HAP-1 (cell line): ENCODE measurements around the gene TADA2B.
A peak's percentile ranks its signal among the peaks of the same experiment; 100 is the strongest.

Experiments
- DNase-seq, 2 experiments: peaks; one replicate each; pipeline ENCODE4 v3.0.0-alpha.2; 2016 to 2020; ENCODE audit warnings: low spot score in 2 of 2
- H3K27me3 ChIP-seq: fragments of 250-450 bp; sonication (Bioruptor Pico); 2 replicates; pipeline ENCODE4 v1.5.1; 2020; ENCODE audit warnings: low read depth, mild to moderate bottlenecking, moderate library complexity
- H3K36me3 ChIP-seq: fragments of 250-450 bp; sonication (Bioruptor Pico); replicated peaks from 2 replicates; pipeline ENCODE4 v1.5.1; 2020; ENCODE audit warnings: mild to moderate bottlenecking
- H3K4me1 ChIP-seq: fragments of 250-450 bp; sonication (Bioruptor Pico); 2 replicates; pipeline ENCODE4 v1.5.1; 2020; ENCODE audit warnings: mild to moderate bottlenecking
- H3K4me3 ChIP-seq: fragments of 250-450 bp; sonication (Bioruptor Pico); 2 replicates; pipeline ENCODE4 v1.5.1; 2020; ENCODE audit warnings: mild to moderate bottlenecking, moderate library complexity
- H3K9me3 ChIP-seq: fragments of 250-450 bp; sonication (Bioruptor Pico); 2 replicates; pipeline ENCODE4 v1.5.1; 2020; ENCODE audit warnings: mild to moderate bottlenecking, moderate library complexity
- in situ Hi-C: fragments of 300-500 bp; cut with MboI; formaldehyde crosslinking; loops from 3 replicates; pipeline ENCODE4 v1.14.3; 2020; ENCODE audit warnings: low sequenced_read_pairs, inconsistent platforms, mixed read lengths

The TADA2B gene

DNA sequence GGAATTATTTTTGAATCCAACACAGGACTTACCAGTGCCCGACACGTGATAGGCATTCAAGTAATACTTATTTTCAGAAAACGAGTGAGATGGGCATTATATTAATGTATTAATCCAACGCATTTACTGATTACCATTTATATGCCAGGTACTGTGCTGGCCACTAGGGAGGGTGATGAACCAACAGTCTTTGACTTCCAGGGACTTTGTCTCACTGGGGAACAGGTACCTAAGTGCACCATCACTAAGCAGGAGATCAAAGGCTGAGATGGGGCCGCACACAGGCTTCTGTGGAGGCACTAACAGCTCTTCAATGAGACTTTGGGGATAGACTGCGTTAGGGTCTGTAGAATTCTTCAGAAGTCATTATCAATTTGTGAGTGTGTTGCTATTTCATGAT lies 5.7 kb upstream of the TADA2B start:
- peaks cover under 1% of the 10 kb centered on the region for H3K36me3 ChIP-seq
- no peak for DNase-seq
- H3K4me1 ChIP-seq = no peaks in the 10 kb centered on the region; the same call in 1 of the 2 replicates
- H3K4me3 ChIP-seq = no peak overlapping the region
- H3K27me3 ChIP-seq = no peaks in the 10 kb centered on the region
- H3K9me3 ChIP-seq = no peaks in the 10 kb centered on the region
- in situ Hi-C loops = no loop called here

DNA sequence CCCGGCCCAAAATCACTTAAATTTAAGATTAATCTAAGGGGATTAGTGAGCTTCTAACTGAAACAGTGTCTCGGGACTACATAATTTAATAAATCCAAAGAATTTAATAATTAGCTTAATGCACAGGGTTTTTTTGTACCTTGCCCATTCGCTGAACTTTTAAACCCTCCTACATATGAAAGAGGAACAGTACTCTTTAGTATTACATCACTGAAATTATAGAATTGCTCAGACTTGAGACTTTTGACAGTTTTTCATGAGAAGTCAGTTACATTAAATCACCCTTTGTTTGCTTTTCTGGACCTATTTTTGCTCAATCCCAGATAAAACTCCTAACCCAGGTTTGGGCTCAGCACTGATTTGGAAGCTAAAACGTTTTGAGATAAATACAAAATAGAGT lies 2.4 kb upstream of the TADA2B start:
- Histone ChIP-seq H3K9me3 (no peaks in the 10 kb centered on the region), H3K27me3 (no peaks in the 10 kb centered on the region), H3K4me1 (no peaks in the 10 kb centered on the region; the same call in none of the 2 replicates), H3K4me3 (no peak overlapping the region), H3K36me3 (peaks cover 5% of the 10 kb centered on the region; the same call in 1 of the 2 replicates)
- DNase-seq = no peak
- in situ Hi-C loops = no loop called here

DNA sequence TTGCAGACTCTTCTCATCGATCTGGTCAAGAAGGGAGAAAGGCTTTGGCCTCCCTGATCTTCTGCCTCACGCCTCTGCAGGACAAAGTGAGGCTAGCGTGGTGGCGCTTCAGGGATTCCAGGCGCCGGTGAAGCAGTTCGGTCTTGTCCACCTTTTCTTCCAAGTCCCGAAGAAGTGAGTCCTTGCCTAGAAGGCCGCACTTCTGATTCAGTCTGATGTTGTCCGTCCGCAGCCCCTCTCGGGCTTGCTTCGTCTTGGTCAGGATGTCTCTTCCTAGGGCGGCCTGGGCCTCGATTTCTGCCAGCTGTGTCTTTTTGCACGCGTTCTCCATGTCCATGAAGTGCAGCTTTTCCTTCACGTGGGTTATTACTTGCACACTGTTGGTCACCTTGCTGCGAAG lies 1.9 kb upstream of the TADA2B start:
- Histone ChIP-seq H3K36me3 (peaks cover 7% of the 10 kb centered on the region; the same call in 1 of the 2 replicates), H3K9me3 (no peaks in the 10 kb centered on the region), H3K4me1 (no peaks in the 10 kb centered on the region; the same call in none of the 2 replicates), H3K4me3 (no peak overlapping the region), H3K27me3 (no peaks in the 10 kb centered on the region)
- in situ Hi-C loops = no loop called here
- DNase-seq = no peak

DNA sequence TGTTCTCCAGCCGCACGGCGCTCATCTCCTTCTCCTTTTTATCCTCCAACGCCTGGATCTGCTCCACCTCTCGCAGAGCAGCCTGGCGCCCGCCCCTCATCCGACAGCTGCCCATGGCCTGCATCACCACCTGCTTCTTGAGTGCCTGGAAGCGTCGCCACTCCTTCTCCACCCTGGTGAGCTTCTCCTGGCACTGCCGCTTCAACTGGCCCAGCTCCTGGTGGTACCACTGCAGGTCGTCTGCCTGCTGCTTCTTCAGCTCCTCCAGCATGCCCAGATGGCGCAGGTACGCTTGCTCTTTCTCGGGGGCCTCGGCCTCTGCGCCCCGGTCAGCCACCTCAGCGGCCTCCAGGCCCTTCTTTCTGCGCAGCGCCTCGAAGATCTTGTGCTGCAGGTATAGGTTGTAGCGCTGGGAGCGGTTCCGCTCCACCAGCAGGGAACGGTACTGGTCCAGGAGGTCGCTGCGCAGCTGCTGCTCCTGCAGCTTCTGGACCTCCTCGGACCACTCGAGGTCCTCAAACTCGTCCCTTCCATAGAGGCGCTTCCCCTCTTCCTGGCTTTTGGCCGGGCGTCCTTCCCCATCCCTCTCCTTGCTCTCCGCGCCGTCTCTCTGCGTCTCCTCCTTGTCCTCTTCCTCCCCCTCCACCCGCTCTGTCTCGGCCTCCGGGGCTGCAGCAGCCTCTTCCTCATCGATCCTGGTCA lies 1.2 kb upstream of the TADA2B start:
- DNase-seq = no peak
- Histone ChIP-seq H3K4me3 (peak overlapping the region; percentile 67), H3K4me1 (no peaks in the 10 kb centered on the region; the same call in none of the 2 replicates), H3K27me3 (no peaks in the 10 kb centered on the region), H3K36me3 (peaks cover 7% of the 10 kb centered on the region), H3K9me3 (no peaks in the 10 kb centered on the region)
- in situ Hi-C loops = no loop called here

DNA sequence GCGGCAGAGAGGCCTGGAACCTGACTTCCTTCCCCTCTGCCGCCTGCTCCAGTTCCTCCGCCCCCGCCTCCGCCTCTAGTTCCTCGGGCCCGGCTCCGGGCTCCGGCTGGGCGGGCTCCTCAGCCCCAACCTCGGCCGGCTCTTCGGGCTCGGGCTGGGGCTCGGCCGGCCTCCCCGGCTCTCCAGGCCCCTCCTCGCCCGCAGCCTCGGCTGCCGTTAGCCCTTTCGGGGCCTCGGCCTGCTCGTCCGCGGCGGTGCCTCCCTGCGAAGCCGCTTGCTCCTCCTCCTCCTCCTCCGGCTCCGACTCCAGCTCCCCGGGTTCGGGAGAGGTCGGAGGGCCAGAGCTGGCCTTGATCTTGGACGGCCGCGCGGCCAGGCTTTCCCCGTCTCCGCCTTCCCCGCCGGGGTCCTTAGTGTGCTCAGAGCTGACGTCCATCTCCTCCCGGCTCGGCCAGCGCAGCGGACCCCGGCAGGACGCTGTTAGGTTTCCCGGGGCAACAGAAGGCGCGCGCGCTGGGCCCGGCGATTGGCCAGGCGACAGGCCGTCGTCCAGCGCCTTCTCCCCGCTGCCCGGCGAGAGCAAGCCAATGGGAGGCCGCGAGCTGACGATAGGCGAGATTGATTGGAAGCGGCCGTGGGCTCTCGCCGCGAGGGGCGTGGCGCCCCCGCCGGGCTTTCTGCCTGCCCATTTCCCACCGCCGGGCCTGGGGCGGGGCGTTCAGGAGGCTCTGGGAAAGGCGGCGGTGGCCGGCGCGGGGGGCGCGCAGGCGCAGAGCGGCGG lies 479 bp upstream of the TADA2B start:
- peak; percentile 97 for DNase-seq
- in situ Hi-C loops = no loop called here
- H3K9me3 ChIP-seq = no peaks in the 10 kb centered on the region
- H3K27me3 ChIP-seq = no peaks in the 10 kb centered on the region
- H3K4me3 ChIP-seq = peak overlapping the region; percentile 67
- H3K4me1 ChIP-seq = no peaks in the 10 kb centered on the region; the same call in none of the 2 replicates
- peaks cover 11% of the 10 kb centered on the region for H3K36me3 ChIP-seq

DNA sequence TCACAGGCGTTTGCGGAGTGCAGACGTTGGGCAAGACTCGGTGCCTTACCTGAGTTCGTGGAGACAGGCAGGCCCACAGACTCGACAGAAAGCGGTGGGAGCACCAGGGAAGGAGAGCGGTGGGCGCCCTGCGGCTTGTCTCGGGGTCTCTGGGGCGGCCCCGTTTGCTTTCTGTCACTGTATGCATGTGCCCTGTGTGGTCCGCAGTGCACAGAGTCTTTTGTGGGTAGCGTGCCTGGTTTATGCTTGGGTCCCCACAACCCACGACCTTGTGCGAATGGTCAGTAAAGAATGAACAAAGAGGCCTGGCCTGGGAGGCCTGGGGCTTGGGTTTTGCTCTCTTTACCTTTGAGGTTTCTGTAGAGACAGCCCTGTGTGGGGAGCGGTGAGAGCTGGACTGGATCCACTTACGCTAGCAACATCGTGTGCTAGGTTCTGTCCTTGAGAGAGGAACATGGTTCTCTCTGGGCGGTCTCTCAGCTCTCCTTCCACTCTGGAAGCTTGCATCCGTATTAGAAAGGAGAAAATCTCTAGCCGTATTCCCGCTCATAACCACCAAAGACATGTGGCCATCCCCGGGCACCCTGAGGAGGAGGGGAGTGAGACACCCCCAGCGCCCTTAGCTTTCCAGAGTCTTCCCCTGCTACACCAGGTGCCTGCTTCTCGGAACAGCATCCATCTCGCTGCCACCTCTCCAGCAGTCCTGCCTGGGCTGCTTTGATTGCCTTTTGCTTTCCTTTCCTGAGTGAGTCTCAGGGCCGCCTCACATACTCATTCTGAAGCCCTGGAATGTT lies 1.2 kb downstream of the TADA2B start:
- in situ Hi-C loops = no loop called here
- H3K4me3 ChIP-seq = peak overlapping the region; percentile 96
- no peaks in the 10 kb centered on the region for H3K27me3 ChIP-seq
- H3K4me1 ChIP-seq = no peaks in the 10 kb centered on the region; the same call in none of the 2 replicates
- peaks cover 11% of the 10 kb centered on the region for H3K36me3 ChIP-seq
- DNase-seq = no peak
- H3K9me3 ChIP-seq = no peaks in the 10 kb centered on the region

DNA sequence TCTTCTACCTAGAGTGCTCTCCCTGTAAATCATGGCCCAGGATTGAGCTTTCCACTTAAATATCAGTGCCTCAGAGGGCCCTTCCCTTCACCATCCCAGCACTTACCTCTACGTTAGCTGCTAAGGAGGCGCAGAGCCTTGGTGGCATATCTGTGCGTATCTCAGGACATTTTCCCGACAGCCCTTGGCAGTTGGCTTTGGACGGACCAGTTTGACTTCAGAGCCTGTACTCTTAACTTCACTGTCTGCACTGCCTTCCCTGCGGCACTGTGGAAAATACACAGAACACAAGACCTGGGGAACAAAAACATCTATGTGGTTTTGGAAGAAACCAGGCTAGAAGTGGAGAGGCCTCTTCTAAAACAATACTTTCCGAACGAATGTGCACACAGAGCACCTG lies 2.4 kb downstream of the TADA2B start:
- H3K36me3 ChIP-seq = peaks cover 11% of the 10 kb centered on the region
- no peak overlapping the region; the same call in 1 of the 2 replicates for H3K4me3 ChIP-seq
- no peaks in the 10 kb centered on the region for H3K9me3 ChIP-seq
- no peak for DNase-seq
- H3K27me3 ChIP-seq = no peaks in the 10 kb centered on the region
- in situ Hi-C loops = no loop called here
- no peaks in the 10 kb centered on the region; the same call in none of the 2 replicates for H3K4me1 ChIP-seq

DNA sequence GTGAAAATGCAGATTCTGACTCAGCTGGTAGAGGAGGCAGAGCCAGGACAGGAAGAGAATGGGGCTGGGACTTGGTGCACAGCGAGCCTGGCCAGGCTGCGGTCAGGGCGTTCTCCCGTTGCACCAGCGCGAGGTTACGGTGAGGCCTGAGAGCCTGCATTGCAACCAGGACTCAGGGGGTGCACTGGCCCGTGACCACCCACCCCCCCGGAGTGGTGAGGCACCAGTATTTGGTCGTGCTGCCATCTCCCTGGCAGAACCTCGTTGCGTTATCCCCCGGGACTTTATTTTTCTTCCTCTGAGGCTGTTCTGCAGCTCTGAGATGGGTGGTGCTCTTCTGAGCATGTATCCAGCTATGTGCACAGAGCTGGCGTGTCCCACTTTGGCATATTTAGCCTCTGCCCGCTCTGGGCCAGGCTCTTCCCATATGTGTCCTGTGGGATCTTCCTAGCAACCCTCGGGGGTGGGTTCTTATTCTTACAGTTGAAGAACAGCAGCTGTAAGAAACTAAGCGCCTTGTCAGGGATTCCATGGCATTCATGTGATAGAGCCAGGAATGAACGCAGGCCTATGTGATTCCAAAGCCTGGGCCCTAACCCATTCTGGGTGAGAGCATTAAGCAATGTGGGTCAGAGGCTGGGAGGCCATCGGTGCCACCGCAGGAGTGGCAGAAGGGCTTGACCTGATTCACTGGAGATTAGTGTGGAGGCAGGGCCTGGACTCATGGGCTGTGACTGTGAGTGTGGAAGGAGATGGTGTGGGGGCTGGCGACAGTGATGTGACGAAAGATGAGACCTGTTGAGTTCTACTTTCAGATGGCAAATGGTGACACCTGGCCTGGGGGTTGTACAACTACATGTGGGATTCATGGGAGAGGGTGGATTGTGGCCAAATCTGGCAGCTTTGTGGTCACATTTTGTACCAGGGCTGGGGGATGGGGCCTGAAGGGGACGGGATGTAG lies 3.1 kb downstream of the TADA2B start:
- Histone ChIP-seq H3K36me3 (peaks cover 11% of the 10 kb centered on the region), H3K4me1 (no peaks in the 10 kb centered on the region; the same call in none of the 2 replicates), H3K4me3 (no peak overlapping the region), H3K27me3 (no peaks in the 10 kb centered on the region), H3K9me3 (no peaks in the 10 kb centered on the region)
- in situ Hi-C loops = no loop called here
- DNase-seq = no peak

DNA sequence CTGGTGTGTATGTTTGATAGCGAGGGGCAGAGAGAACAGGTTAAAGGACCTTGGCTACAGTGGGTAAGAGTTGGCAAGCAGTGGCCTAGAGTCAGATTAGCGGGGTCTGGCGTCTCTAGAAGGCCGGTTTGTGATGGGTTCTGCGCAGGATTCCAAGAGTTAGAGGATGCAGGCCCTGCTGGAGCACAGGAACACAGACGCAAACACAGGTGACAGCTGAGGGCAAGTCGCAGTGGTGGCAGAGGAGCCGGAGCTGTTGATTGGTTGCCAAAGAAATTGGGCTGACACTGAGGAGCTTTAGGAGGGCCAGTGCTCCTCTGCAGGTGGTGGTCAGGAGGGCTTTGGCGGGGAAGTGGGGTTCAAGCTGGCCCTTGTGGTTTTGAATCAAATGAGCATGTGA lies 3.8 kb downstream of the TADA2B start:
- Histone ChIP-seq H3K4me1 (no peaks in the 10 kb centered on the region; the same call in none of the 2 replicates), H3K27me3 (no peaks in the 10 kb centered on the region), H3K36me3 (peaks cover 15% of the 10 kb centered on the region), H3K9me3 (no peaks in the 10 kb centered on the region), H3K4me3 (no peak overlapping the region)
- in situ Hi-C loops = no loop called here
- DNase-seq = no peak

DNA sequence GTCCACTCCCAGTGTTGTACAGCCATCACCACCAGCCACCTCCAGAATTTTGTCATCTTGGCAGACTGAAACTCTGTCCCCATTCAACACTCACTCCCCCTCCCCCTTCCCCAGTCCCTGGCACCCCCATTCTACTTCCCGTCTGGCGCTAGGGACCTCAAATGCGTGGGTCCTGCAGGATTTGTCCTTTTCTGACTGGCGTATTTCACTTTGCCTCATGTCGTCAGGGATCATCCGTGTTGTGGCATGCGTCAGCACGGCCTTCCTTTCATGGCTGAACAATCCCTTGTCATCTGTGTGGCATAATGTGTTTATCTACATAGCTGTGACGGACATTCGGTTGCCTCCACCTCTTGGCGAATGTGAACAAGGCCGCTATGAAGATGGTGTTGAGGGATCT lies 5.5 kb downstream of the TADA2B start:
- no peaks in the 10 kb centered on the region for H3K27me3 ChIP-seq
- no peak for DNase-seq
- no peaks in the 10 kb centered on the region for H3K9me3 ChIP-seq
- H3K36me3 ChIP-seq = peaks cover 16% of the 10 kb centered on the region
- in situ Hi-C loops = no loop called here
- no peaks in the 10 kb centered on the region; the same call in 1 of the 2 replicates for H3K4me1 ChIP-seq
- no peak overlapping the region for H3K4me3 ChIP-seq

DNA sequence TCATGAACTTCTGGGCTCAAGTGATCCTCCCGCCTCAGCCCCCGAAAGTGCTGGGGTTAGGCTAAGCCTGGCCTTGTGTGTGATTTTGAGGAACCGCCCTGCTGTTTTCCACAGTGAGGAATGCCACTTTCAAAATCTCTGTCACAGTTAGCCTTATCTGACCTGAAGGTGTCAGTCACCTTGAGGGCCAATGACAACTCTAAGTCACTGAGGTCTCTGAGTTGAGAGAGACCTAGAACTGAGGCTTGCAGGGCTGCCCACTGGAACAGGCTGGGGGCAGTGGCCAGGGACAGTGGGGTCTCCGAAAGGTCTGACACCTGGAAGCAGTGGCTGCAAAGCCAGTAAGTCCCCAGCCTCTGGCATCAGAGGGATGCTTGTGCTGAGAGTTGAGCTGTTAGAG lies 6.1 kb downstream of the TADA2B start:
- Histone ChIP-seq H3K27me3 (no peaks in the 10 kb centered on the region), H3K4me1 (no peaks in the 10 kb centered on the region; the same call in 1 of the 2 replicates), H3K36me3 (peaks cover 21% of the 10 kb centered on the region), H3K9me3 (no peaks in the 10 kb centered on the region), H3K4me3 (no peak overlapping the region)
- in situ Hi-C loops = no loop called here
- DNase-seq = no peak

DNA sequence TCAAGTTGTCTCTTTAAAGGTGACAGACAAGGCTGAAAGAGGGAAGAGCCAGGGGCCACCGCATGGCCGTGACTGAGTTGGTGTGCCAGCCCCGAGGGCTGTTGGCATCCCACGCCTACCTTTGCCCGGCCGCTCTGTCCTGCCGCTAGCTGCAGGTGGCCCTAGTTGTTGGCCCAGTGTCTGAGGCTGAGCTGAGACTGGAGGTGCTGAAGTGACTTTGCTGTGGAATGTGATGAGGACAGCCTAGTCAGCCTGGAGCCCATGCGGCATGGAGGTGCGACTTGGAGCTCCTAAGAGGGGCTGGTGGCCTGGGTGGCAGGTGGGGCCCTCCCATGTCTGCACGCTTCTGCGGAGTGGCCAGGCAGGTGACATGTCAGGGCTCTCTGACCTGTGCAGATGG lies 6.6 kb downstream of the TADA2B start:
- Histone ChIP-seq H3K4me1 (no peaks in the 10 kb centered on the region; the same call in 1 of the 2 replicates), H3K9me3 (no peaks in the 10 kb centered on the region), H3K27me3 (no peaks in the 10 kb centered on the region), H3K4me3 (no peak overlapping the region), H3K36me3 (peaks cover 25% of the 10 kb centered on the region)
- in situ Hi-C loops = no loop called here
- no peak for DNase-seq
